Liver (tissue), 9 donors: ENCODE data around the gene RGS18. TPM values are rescaled to one million over a fixed set of nuclear protein-coding genes. Genes with fewer than 3 reads are reported as not detected.

Source experiments
- DNase-seq: peaks from one replicate; pipeline ENCODE4 v3.0.0-alpha.2; 2017; ENCODE audit warnings: low spot score
- H3K27ac ChIP-seq, 2 donors: one replicate each; pipeline ENCODE4 v1.7.0; 2013; ENCODE audit warnings: inconsistent platforms in 2 of 2, low read length in 2 of 2, control low read depth in 1 of 2, low read depth in 1 of 2, mild to moderate bottlenecking in 1 of 2
- H3K27me3 ChIP-seq, 4 donors: one replicate each; pipeline versions ENCODE4 v1.6.1 to v1.7.0; 2013; ENCODE audit warnings: low read length in 3 of 4, inconsistent platforms in 1 of 4, mild to moderate bottlenecking in 1 of 4, moderate library complexity in 1 of 4; ENCODE audit not compliant: control insufficient read depth in 4 of 4, insufficient read depth in 4 of 4
- H3K36me3 ChIP-seq, 4 donors: one replicate each; pipeline versions ENCODE4 v1.6.1 to v1.7.0; 2013; ENCODE audit warnings: low read length in 3 of 4, mild to moderate bottlenecking in 3 of 4, low read depth in 1 of 4, moderate library complexity in 1 of 4; ENCODE audit not compliant: control insufficient read depth in 4 of 4, insufficient read depth in 3 of 4
- H3K4me1 ChIP-seq, 4 donors: one replicate each; pipeline versions ENCODE4 v1.6.1 to v1.7.0; 2013; ENCODE audit warnings: low read length in 3 of 4, mild to moderate bottlenecking in 3 of 4, moderate library complexity in 1 of 4; ENCODE audit not compliant: control insufficient read depth in 4 of 4, insufficient read depth in 4 of 4
- H3K4me3 ChIP-seq, 3 donors: one replicate each; pipeline versions ENCODE4 v1.6.1 to v1.7.0; 2013; ENCODE audit warnings: low read length in 3 of 3, control low read depth in 1 of 3, low read depth in 1 of 3, mild to moderate bottlenecking in 1 of 3
- H3K9ac ChIP-seq, 2 donors: one replicate each; pipeline ENCODE4 v1.7.0; 2013; ENCODE audit warnings: low read length in 2 of 2, mild to moderate bottlenecking in 2 of 2, moderate library complexity in 2 of 2, control low read depth in 1 of 2, low read depth in 1 of 2
- H3K9me3 ChIP-seq, 4 donors: one replicate each; pipeline versions ENCODE4 v1.6.1 to v1.7.0; 2013; ENCODE audit warnings: low read length in 3 of 4; ENCODE audit not compliant: control insufficient read depth in 4 of 4
- ATF3 ChIP-seq: IDR thresholded peaks from 2 replicates; pipeline ENCODE4 v1.6.1; 2016; ENCODE audit warnings: antibody characterized with exemption
- CTCF ChIP-seq: fragments of 150-350 bp; IDR thresholded peaks from 2 replicates; pipeline ENCODE4 v1.5.1; 2017; ENCODE audit warnings: improper control_type of control experiment, low read depth, low read length; ENCODE audit not compliant: missing input control
- FOXA1 ChIP-seq: IDR thresholded peaks from 2 replicates; pipeline ENCODE4 v1.6.1; 2016; ENCODE audit warnings: antibody characterized with exemption
- FOXA2 ChIP-seq: IDR thresholded peaks from 2 replicates; pipeline ENCODE4 v1.6.1; 2016; ENCODE audit warnings: antibody characterized with exemption
- HNF4A ChIP-seq, 2 donors: conservative IDR thresholded peaks; 2 replicates each; pipeline ENCODE4 v1.6.1; 2016; ENCODE audit warnings: antibody characterized with exemption in 2 of 2, mild to moderate bottlenecking in 2 of 2
- NR2F2 ChIP-seq: IDR thresholded peaks from 2 replicates; pipeline ENCODE4 v1.6.1; 2016; ENCODE audit warnings: antibody characterized with exemption
- RAD21 ChIP-seq, 2 donors: IDR thresholded peaks; 2 replicates each; pipeline ENCODE4 v1.6.1; 2016; ENCODE audit warnings: antibody characterized with exemption in 2 of 2, mild to moderate bottlenecking in 2 of 2
- REST ChIP-seq: IDR thresholded peaks from 2 replicates; pipeline ENCODE4 v1.6.1; 2016; ENCODE audit warnings: antibody characterized with exemption, mild to moderate bottlenecking
- RXRA ChIP-seq, 2 donors: IDR thresholded peaks; 2 replicates each; pipeline ENCODE4 v1.6.1; 2017 to 2018; ENCODE audit warnings: antibody characterized with exemption in 2 of 2, mild to moderate bottlenecking in 1 of 2
- SP1 ChIP-seq: IDR thresholded peaks from 2 replicates; pipeline ENCODE4 v1.6.1; 2018; ENCODE audit warnings: antibody characterized with exemption, mild to moderate bottlenecking
- ZBTB33 ChIP-seq: IDR thresholded peaks from 2 replicates; pipeline ENCODE4 v1.6.1; 2016; ENCODE audit warnings: antibody characterized with exemption
- WGBS: extraction: QIAGEN DNeasy Blood & Tissue Kit; methylation state at CpG from one replicate; pipeline ENCODE4 v1.1.7; 2013; 5-methylcytosine and 5-hydroxymethylcytosine counted together
- polyA plus RNA-seq, 2 donors: library from polyadenylated mRNA; stranded (reverse) in 1 of 2; unstranded in 1 of 2; fragments of 200-250 nt in 1 of 2; fragments of >200 nt in 1 of 2; fragmentation: Nextera tagmentation in 1 of 2; extraction: Ambion mirVana in 1 of 2; gene quantifications; one replicate each; pipeline versions ENCODE4 v1.2.1 to v1.2.3, GENCODE V29; 2013 to 2015
- total RNA-seq, 2 donors: library from RNA; depleted of rRNA; stranded (reverse); fragments of >200 nt; gene quantifications; one replicate each; pipeline ENCODE4 v1.2.3, GENCODE V29; 2014
- donor health status: healthy.
- donor health status: healthy.
- donor health status: healthy.
- donor health status: healthy.
- donor health status: healthy.

RGS18 gene
- total and polyA plus RNA-seq, 4 donors = 1.0 to 11.1 (median 1.8) TPM

GRCh38 chr1:192183788-192184187, 25.5 kb downstream of the RGS18 start:
- no peak overlapping the region for H3K9ac ChIP-seq
- no peak overlapping the region for H3K4me3 ChIP-seq
- H3K4me1 ChIP-seq = no peaks in the 10 kb centered on the region
- no peak overlapping the region for H3K27ac ChIP-seq
- WGBS = 76% methylated on average over 1 of the region's 1 CpG
- no peaks in the 10 kb centered on the region for H3K27me3 ChIP-seq
- no peak for TF ChIP-seq RAD21 (IDR thresholded peaks at IDR 0.05)
- TF ChIP-seq CTCF = no peak
- TF ChIP-seq ZBTB33 = no peak
- TF ChIP-seq REST = no peak
- no peak for TF ChIP-seq RXRA (IDR thresholded peaks at IDR 0.05)
- no peak for TF ChIP-seq FOXA2
- TF ChIP-seq HNF4A (conservative IDR thresholded peaks at IDR 0.05) = no peak
- TF ChIP-seq FOXA1 = no peak
- TF ChIP-seq SP1 = no peak
- TF ChIP-seq ATF3 = no peak
- H3K9me3 ChIP-seq = no peaks in the 10 kb centered on the region
- DNase-seq = no peak
- H3K36me3 ChIP-seq = no peaks in the 10 kb centered on the region

- Histone ChIP-seq H3K36me3 (no peaks in the 10 kb centered on the region), H3K9ac (no peak overlapping the region), H3K4me3 (no peak overlapping the region), H3K4me1 (no peaks in the 10 kb centered on the region), H3K27me3 (no peaks in the 10 kb centered on the region), H3K27ac (no peak overlapping the region), H3K9me3 (no peaks in the 10 kb centered on the region)
- WGBS = 53% methylated on average over 4 of the region's 4 CpGs
- no peak for DNase-seq
- TF ChIP-seq NR2F2 = no peak
- no peak for TF ChIP-seq CTCF
Measured at GRCh38 chr1:192186197-192186596, 27.9 kb downstream of the RGS18 start.
